Activated CD8-positive, alpha-beta T cell treated with anti-CD3 and anti-CD28 coated beads for 36 hours (primary cell): Measurements from ENCODE around the gene MAS1L. TPM values are rescaled to one million over a fixed set of nuclear protein-coding genes. Genes with fewer than 3 reads are reported as not detected.
A peak's percentile ranks its signal among the peaks of the same experiment; 100 is the strongest.

ENCODE experiments used
- ATAC-seq: fragments of 200-7000 bp; cut with Tn5 transposase; one replicate; pipeline ENCODE4 v1.10.0; 2021; ENCODE audit warnings: mild to moderate bottlenecking, moderate library complexity
- CTCF ChIA-PET: fragments of 350-600 bp; sonication (Branson Sonifier 250); formaldehyde crosslinking; loops from one replicate; lab custom pipeline; 2021; ENCODE audit warnings: antibody characterized with exemption; lab: Charles Lee
- POLR2A ChIA-PET: fragments of 350-600 bp; sonication (Branson Sonifier 250); formaldehyde crosslinking; loops from one replicate; lab custom pipeline; 2021; ENCODE audit warnings: antibody characterized with exemption; lab: Charles Lee
- DNase-seq: peaks from one replicate; pipeline ENCODE4 v3.0.0-alpha.2; 2020
- H3K27ac Mint-ChIP-seq: one replicate; pipeline ENCODE4 v1.8.0; 2021; ENCODE audit warnings: mild to moderate bottlenecking, mixed read lengths
- H3K27me3 Mint-ChIP-seq: one replicate; pipeline ENCODE4 v1.8.0; 2021; ENCODE audit warnings: mixed read lengths
- H3K36me3 Mint-ChIP-seq: one replicate; pipeline ENCODE4 v1.8.0; 2021; ENCODE audit warnings: low read depth, mixed read lengths
- H3K4me1 Mint-ChIP-seq: one replicate; pipeline ENCODE4 v1.8.0; 2021; ENCODE audit warnings: low read depth, mixed read lengths
- H3K4me3 Mint-ChIP-seq: one replicate; pipeline ENCODE4 v1.8.0; 2021; ENCODE audit warnings: mild to moderate bottlenecking, moderate library complexity, mixed read lengths
- H3K9me3 Mint-ChIP-seq: one replicate; pipeline ENCODE4 v1.8.0; 2021; ENCODE audit warnings: mixed read lengths
- intact Hi-C: fragments of 100-400 bp; cut with micrococcal nuclease; formaldehyde crosslinking; loops from one replicate; pipeline ENCODE4 v1.10.0; 2022
- total RNA-seq, 2 experiments: library from RNA; stranded (reverse); gene quantifications; one replicate each; pipeline ENCODE4 v1.2.3, GENCODE V29; 2021
- TF ChIP-seq, protein P1 (sequence below): fragments of 200-600 bp; IDR thresholded peaks from one replicate; pipeline ENCODE4 v1.8.0; 2022; ENCODE audit warnings: antibody characterized with exemption, mild to moderate bottlenecking

Gene MAS1L
- total RNA-seq, 2 experiments from 2014 or later: not detected

DNA sequence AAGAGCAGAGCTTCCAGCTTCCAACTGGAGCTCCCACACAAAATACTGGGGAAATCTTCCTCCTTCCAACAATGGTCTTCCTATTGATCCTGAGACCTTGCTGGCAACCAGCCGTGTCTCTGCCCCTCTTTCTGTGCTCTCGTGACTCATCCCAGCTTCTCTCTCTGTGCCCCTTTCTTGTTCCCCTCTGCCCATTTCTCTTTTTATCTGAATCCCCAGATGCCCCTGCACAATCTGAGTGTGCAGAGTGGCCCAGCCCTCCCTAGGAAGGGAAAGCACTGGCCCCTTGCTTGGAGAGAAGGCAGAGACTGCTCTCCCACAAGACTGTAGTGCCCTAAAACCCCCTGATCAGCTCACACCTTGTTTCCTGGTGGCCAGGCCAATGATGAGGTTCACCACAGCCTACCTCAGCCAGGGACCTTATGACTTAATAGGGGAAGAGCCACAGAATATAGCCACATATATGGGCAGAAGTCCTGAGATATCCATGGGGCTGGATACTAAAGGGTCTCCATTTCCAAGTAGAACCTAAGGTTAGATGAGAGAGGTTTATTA lies 23.1 kb upstream of the MAS1L start:
- Mint-ChIP-seq H3K4me1 (peaks cover 4% of the 10 kb centered on the region), H3K27me3 (peaks cover 15% of the 10 kb centered on the region), H3K36me3 (no peaks in the 10 kb centered on the region), H3K27ac (no peak overlapping the region), H3K4me3 (no peak overlapping the region), H3K9me3 (no peaks in the 10 kb centered on the region)
- TF ChIP-seq, protein P1, sequence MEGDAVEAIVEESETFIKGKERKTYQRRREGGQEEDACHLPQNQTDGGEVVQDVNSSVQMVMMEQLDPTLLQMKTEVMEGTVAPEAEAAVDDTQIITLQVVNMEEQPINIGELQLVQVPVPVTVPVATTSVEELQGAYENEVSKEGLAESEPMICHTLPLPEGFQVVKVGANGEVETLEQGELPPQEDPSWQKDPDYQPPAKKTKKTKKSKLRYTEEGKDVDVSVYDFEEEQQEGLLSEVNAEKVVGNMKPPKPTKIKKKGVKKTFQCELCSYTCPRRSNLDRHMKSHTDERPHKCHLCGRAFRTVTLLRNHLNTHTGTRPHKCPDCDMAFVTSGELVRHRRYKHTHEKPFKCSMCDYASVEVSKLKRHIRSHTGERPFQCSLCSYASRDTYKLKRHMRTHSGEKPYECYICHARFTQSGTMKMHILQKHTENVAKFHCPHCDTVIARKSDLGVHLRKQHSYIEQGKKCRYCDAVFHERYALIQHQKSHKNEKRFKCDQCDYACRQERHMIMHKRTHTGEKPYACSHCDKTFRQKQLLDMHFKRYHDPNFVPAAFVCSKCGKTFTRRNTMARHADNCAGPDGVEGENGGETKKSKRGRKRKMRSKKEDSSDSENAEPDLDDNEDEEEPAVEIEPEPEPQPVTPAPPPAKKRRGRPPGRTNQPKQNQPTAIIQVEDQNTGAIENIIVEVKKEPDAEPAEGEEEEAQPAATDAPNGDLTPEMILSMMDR: no peak
- ATAC-seq (no peak), DNase-seq (no peak)
- ChIA-PET CTCF (no interaction called here), POLR2A (no interaction called here)
- intact Hi-C loops: no loop called here

DNA sequence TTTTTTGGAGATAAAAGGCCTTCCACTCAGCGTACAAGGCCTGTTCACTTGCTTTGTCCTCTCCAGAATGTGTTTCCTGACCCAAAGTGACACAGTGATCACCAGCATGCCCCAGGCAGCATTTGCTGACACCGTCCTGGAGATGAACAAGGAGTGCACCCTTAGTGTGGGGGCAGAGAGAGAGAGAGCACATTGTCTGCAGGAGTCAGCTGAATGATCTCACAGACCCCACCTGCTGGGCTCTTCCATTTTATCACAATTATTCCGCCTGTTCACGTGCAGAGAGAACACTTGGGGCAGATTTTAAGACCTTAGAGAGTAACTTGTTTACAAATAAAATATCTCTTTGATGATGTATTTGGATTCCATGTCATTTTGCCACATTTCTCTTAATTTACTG lies 22.4 kb upstream of the MAS1L start:
- peaks cover 2% of the 10 kb centered on the region for H3K4me1 Mint-ChIP-seq
- no peaks in the 10 kb centered on the region for H3K9me3 Mint-ChIP-seq
- ATAC-seq (no peak), DNase-seq (no peak)
- intact Hi-C loops: no loop called here
- H3K4me3 Mint-ChIP-seq: no peak overlapping the region
- peaks cover 15% of the 10 kb centered on the region for H3K27me3 Mint-ChIP-seq
- CTCF ChIA-PET: no interaction called here
- POLR2A ChIA-PET: interaction anchor here (0.6 kb wide), 1 partner anchor 9 kb away, joined by 3 read pairs; no protein-coding TSS in a partner anchor
- TF ChIP-seq, protein P1: no peak
- no peak overlapping the region for H3K27ac Mint-ChIP-seq
- no peaks in the 10 kb centered on the region for H3K36me3 Mint-ChIP-seq

DNA sequence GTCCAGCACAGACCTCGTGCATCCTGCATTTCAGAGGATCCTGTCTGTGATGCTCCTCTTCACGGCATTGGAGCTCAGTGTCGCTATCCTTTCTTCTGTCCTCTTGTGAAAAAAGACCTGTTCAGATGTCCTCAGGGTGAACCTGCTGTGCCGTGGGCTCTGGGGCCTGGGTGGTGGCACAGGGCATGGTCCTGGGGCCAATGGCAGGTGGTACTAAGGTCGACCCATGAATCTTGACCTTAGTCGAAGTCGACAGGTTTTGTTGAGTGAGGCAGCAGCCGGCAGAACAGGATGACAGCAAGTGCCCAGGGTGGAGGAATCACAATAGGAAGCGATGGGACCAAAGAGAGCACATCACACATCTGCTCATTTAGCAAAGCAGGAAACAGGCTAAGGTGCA lies 22.0 kb upstream of the MAS1L start:
- Mint-ChIP-seq H3K27ac (no peak overlapping the region), H3K27me3 (peaks cover 11% of the 10 kb centered on the region), H3K4me3 (no peak overlapping the region), H3K9me3 (no peaks in the 10 kb centered on the region), H3K36me3 (no peaks in the 10 kb centered on the region), H3K4me1 (no peaks in the 10 kb centered on the region)
- ATAC-seq: no peak
- no peak for DNase-seq
- intact Hi-C loops: no loop called here
- ChIA-PET POLR2A (interaction anchor here (0.6 kb wide), 1 partner anchor 9 kb away, joined by 3 read pairs; no protein-coding TSS in a partner anchor), CTCF (no interaction called here)
- TF ChIP-seq, protein P1: no peak

DNA sequence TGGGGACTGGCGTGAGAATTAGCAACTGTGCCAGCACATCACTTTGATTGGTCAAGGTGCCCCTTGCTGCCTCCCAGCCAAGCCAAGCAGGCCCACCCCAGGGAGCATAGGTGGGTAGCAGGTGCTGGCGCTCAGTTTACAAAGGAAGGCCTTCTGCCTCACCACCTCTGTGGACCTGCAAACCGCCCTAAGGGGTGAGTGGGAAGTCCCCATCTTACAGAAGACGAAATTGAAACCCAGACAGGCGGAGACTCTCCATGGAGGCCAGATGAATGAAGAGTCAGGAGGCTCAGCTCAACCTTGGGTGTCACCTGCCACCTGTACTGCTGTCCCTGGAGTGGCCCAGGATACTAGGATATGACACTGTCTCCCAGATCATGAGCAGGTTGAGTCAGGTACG lies 21.5 kb upstream of the MAS1L start:
- H3K4me3 Mint-ChIP-seq: no peak overlapping the region
- no peaks in the 10 kb centered on the region for H3K9me3 Mint-ChIP-seq
- intact Hi-C loops: no loop called here
- no peak overlapping the region for H3K27ac Mint-ChIP-seq
- ChIA-PET CTCF (no interaction called here), POLR2A (no interaction called here)
- H3K27me3 Mint-ChIP-seq: peaks cover 8% of the 10 kb centered on the region
- no peaks in the 10 kb centered on the region for H3K4me1 Mint-ChIP-seq
- DNase-seq: peak; percentile 18
- ATAC-seq: peak; percentile 58
- TF ChIP-seq, protein P1: no peak
- H3K36me3 Mint-ChIP-seq: no peaks in the 10 kb centered on the region

DNA sequence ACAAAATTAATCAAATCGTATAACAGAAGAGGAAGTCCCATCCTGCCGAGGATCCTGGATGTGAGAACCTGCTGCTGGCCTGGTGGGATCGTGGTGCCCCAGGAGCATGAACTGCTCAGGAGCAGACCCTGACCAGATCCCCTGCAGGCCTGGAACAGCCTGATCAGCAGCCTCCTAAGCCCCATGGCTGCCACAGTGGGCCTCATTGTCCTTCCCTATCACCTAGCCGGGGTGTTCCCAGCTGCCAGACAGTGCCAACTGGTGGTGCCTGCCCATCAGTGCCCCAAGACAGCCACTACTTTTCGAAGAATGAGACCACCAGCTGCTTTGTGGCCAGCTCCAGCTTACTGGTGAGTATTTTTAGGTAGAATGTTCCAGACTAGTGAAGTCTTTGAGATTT lies 19.6 kb upstream of the MAS1L start:
- no peaks in the 10 kb centered on the region for H3K9me3 Mint-ChIP-seq
- DNase-seq: no peak
- peaks cover 8% of the 10 kb centered on the region for H3K27me3 Mint-ChIP-seq
- intact Hi-C loops: no loop called here
- H3K36me3 Mint-ChIP-seq: no peaks in the 10 kb centered on the region
- no peaks in the 10 kb centered on the region for H3K4me1 Mint-ChIP-seq
- CTCF ChIA-PET: no interaction called here
- H3K27ac Mint-ChIP-seq: no peak overlapping the region
- H3K4me3 Mint-ChIP-seq: no peak overlapping the region
- POLR2A ChIA-PET: no interaction called here
- ATAC-seq: no peak
- TF ChIP-seq, protein P1: no peak
